Measurements from ENCODE around the gene ROR1. TPM values are rescaled to one million over a fixed set of nuclear protein-coding genes. Genes with fewer than 3 reads are reported as not detected.

The ROR1 gene
- total and polyA plus RNA-seq, 7 donors, result 0.13 to 2.8 (median 1.2) TPM

DNA sequence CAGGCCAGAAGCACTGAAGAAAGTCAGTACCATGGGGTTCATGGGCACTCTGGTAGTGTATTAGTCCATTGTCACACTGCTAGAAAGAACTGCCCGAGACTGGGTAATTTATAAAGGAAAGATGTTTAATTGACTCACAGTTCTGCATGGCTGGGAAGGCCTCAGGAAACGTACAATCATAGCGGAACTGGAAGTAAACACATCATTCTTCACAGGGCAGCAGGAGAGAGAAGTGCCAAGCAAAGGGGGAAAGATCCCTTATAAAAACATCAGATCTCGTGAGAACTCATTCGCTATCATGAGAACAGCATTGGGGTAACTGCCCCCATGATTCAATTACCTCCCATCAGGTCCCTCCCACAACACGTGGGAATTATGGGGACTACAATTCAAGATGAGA, 20.2 kb upstream of the ROR1 start:
- Histone ChIP-seq H3K27ac (no peak overlapping the region), H3K36me3 (ENCODE audit: insufficient read depth in 1 of 2, low read depth in 1 of 2) (no peaks in the 10 kb centered on the region), H3K4me1 (no peaks in the 10 kb centered on the region), H3K9me3 (no peaks in the 10 kb centered on the region), H3K27me3 (ENCODE audit: insufficient read depth in 3 of 3, low read length in 2 of 3) (no peaks in the 10 kb centered on the region), H3K4me3 (no peak overlapping the region)
- no peak for DNase-seq
- no peak for ATAC-seq
- intact Hi-C loops (cut with DNase I), result no loop called here
- TF ChIP-seq, protein P1, sequence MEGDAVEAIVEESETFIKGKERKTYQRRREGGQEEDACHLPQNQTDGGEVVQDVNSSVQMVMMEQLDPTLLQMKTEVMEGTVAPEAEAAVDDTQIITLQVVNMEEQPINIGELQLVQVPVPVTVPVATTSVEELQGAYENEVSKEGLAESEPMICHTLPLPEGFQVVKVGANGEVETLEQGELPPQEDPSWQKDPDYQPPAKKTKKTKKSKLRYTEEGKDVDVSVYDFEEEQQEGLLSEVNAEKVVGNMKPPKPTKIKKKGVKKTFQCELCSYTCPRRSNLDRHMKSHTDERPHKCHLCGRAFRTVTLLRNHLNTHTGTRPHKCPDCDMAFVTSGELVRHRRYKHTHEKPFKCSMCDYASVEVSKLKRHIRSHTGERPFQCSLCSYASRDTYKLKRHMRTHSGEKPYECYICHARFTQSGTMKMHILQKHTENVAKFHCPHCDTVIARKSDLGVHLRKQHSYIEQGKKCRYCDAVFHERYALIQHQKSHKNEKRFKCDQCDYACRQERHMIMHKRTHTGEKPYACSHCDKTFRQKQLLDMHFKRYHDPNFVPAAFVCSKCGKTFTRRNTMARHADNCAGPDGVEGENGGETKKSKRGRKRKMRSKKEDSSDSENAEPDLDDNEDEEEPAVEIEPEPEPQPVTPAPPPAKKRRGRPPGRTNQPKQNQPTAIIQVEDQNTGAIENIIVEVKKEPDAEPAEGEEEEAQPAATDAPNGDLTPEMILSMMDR (IDR thresholded peaks at IDR 0.05), result no peak
- WGBS, 3 donors, result 61 to 72% (median 62%) methylated on average over 6 of the region's 6 CpGs

DNA sequence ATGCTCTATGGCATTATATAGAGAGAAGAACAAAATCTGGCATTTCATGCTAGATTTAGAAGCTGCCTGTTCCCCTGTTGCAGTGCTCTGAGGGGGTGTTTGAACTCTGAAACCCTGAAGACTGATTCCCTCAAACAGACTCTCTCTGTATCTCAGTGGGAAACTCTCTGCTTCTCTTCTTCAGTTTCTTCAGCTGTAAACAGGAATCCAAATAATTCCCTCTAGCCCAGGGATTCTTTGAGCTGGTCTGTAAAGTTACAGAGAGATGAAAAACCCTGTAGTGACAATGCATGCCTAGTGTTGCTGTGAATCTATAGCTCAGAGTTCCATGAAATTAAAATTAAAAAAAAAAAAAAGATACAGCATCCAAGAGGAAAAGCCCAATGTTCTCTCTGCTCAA, 17.0 kb upstream of the ROR1 start:
- TF ChIP-seq, protein P1 (IDR thresholded peaks at IDR 0.05), result no peak
- no peak overlapping the region for H3K27ac ChIP-seq
- no peaks in the 10 kb centered on the region for H3K4me1 ChIP-seq
- DNase-seq, result no peak
- intact Hi-C loops (cut with DNase I), result no loop called here
- H3K9me3 ChIP-seq, result no peaks in the 10 kb centered on the region
- H3K27me3 ChIP-seq (ENCODE audit: insufficient read depth in 3 of 3, low read length in 2 of 3), result no peaks in the 10 kb centered on the region
- ATAC-seq, result no peak
- no peaks in the 10 kb centered on the region for H3K36me3 ChIP-seq (ENCODE audit: insufficient read depth in 1 of 2, low read depth in 1 of 2)
- no peak overlapping the region for H3K4me3 ChIP-seq

DNA sequence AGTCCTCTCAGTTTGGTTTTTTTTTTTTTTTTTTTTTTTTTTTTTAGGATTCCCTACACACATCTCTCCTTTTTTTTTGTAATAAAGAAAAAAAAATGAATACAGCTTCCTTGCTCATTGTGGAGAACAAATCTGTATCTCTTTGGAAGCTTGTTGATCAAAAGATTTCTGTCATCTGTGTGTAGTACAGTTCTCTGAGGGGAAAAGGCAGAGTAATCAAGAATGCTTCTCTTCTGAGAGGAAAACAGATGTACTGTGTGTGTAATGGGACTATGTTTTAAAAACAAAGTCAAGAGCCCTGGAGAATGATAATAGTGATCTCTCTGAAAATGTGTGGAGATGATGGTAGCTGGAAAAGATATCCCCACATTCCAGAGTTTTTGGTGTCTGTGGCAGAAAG, 16.5 kb upstream of the ROR1 start:
- H3K27ac ChIP-seq, result no peak overlapping the region
- no peaks in the 10 kb centered on the region for H3K36me3 ChIP-seq (ENCODE audit: insufficient read depth in 1 of 2, low read depth in 1 of 2)
- no peak overlapping the region for H3K4me3 ChIP-seq
- TF ChIP-seq, protein P1 (IDR thresholded peaks at IDR 0.05), result no peak
- H3K27me3 ChIP-seq (ENCODE audit: insufficient read depth in 3 of 3, low read length in 2 of 3), result no peaks in the 10 kb centered on the region
- H3K9me3 ChIP-seq, result no peaks in the 10 kb centered on the region
- H3K4me1 ChIP-seq, result no peaks in the 10 kb centered on the region
- DNase-seq (no peak), ATAC-seq (no peak)
- intact Hi-C loops (cut with DNase I), result no loop called here

DNA sequence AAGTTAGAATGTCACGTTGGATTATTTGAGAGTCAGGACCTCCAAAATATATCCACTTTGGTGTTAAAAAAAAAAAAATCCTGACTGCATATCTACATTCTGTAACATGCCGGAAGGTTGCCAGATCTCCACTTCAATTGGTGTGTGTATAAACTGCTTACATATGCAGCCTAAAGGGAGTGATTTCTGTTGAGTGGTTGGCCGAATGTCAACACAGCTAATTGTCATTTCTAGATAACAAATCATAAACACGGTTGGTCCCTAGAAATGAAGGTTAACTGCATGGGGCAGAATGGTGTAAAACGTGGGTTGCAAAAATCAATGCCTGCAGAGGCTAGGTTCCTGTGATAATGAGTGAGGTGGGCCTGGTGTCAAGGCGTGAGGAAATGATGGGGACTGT, 15.0 kb upstream of the ROR1 start:
- 86 to 89% (median 86%) methylated on average over 6 of the region's 6 CpGs for WGBS, 3 donors
- no peak for DNase-seq
- ATAC-seq, result no peak
- Histone ChIP-seq H3K4me1 (no peaks in the 10 kb centered on the region), H3K36me3 (ENCODE audit: insufficient read depth in 1 of 2, low read depth in 1 of 2) (no peaks in the 10 kb centered on the region), H3K27me3 (ENCODE audit: insufficient read depth in 3 of 3, low read length in 2 of 3) (no peaks in the 10 kb centered on the region), H3K27ac (no peak overlapping the region), H3K9me3 (no peaks in the 10 kb centered on the region), H3K4me3 (no peak overlapping the region)
- intact Hi-C loops (cut with DNase I), result no loop called here
- TF ChIP-seq, protein P1 (IDR thresholded peaks at IDR 0.05), result no peak

DNA sequence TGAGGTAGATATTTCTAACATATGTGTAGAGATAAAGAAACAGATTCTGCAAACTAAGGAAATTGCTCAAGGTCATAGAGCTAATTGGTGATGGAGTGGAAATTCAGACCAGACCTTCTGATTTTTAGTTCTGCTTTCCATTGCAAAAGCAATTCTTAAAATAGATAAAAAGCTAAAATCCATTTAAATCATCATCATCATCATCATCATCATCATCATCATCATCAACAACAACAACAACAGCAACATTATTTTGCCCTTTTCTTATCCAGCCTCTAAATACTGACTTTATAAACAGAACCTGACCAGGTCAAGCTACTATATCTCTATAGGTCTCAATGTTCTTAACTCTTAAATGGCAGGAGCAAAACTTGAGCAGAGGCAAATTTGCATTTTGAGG, 14.0 kb upstream of the ROR1 start:
- no peaks in the 10 kb centered on the region for H3K4me1 ChIP-seq
- DNase-seq (no peak), ATAC-seq (no peak)
- intact Hi-C loops (cut with DNase I), result no loop called here
- TF ChIP-seq, protein P1 (IDR thresholded peaks at IDR 0.05), result no peak
- no peaks in the 10 kb centered on the region for H3K9me3 ChIP-seq
- no peak overlapping the region for H3K4me3 ChIP-seq
- H3K27me3 ChIP-seq (ENCODE audit: insufficient read depth in 3 of 3, low read length in 2 of 3), result no peaks in the 10 kb centered on the region
- H3K36me3 ChIP-seq (ENCODE audit: insufficient read depth in 1 of 2, low read depth in 1 of 2), result no peaks in the 10 kb centered on the region
- H3K27ac ChIP-seq, result no peak overlapping the region
